IMR-90 (cell line): ENCODE results near the gene SLC25A52. TPM values are rescaled to one million over a fixed set of nuclear protein-coding genes. Genes with fewer than 3 reads are reported as not detected.

Experiments
- ATAC-seq: fragments of 200-7000 bp; cut with Tn5 transposase; 2 replicates; pipeline ENCODE4 v1.9.1; 2020; ENCODE audit warnings: low read depth, mild to moderate bottlenecking, moderate library complexity
- BruUV-seq: library from RNA; stranded (reverse); fragments of 400-500 nt; replicated peaks from 2 replicates; lab custom pipeline; 2021; lab: Mats Ljungman, UMichigan
- CTCF ChIA-PET: fragments of 300-600 bp; formaldehyde crosslinking; extraction: SDS; loops from one replicate; lab custom pipeline; 2021; ENCODE audit warnings: antibody characterized with exemption; lab: Yijun Ruan, JAX
- POLR2A ChIA-PET: fragments of 300-600 bp; sonication (Branson Sonifier 250); formaldehyde crosslinking; loops from one replicate; lab custom pipeline; 2022; ENCODE audit warnings: antibody characterized with exemption; ENCODE audit not compliant: unreplicated experiment; lab: Charles Lee
- DNase-seq: peaks from one replicate; pipeline ENCODE4 v3.0.0; 2013
- H2AFZ ChIP-seq: replicated peaks from 2 replicates; pipeline ENCODE3; 2013; ENCODE audit warnings: low read length, mild to moderate bottlenecking; ENCODE audit not compliant: poor library complexity
- H2AK5ac ChIP-seq: 2 replicates; pipeline ENCODE4 v1.6.1; 2013; ENCODE audit warnings: low read depth, low read length, inconsistent platforms
- H2AK9ac ChIP-seq: replicated peaks from 2 replicates; pipeline ENCODE3; 2013; ENCODE audit warnings: mild to moderate bottlenecking, low read depth, low read length, moderate library complexity; ENCODE audit not compliant: poor library complexity
- H2BK120ac ChIP-seq: 2 replicates; pipeline ENCODE4 v1.6.1; 2013; ENCODE audit warnings: low read depth, low read length, inconsistent platforms
- H2BK15ac ChIP-seq: 3 replicates; pipeline ENCODE4 v1.6.1; 2013; ENCODE audit warnings: low read depth, low read length, inconsistent platforms
- H2BK20ac ChIP-seq: 2 replicates; pipeline ENCODE4 v1.6.1; 2013; ENCODE audit warnings: low read depth, mild to moderate bottlenecking, inconsistent platforms, low read length, moderate library complexity
- H2BK5ac ChIP-seq: 2 replicates; pipeline ENCODE4 v1.6.1; 2013; ENCODE audit warnings: mild to moderate bottlenecking, low read depth, low read length, inconsistent platforms; ENCODE audit not compliant: poor library complexity, severe bottlenecking
- H3K14ac ChIP-seq: replicated peaks from 2 replicates; pipeline ENCODE4 v1.6.1; 2013; ENCODE audit warnings: low read depth, low read length, inconsistent platforms
- H3K18ac ChIP-seq: 2 replicates; pipeline ENCODE4 v1.6.1; 2013; ENCODE audit warnings: low read depth, low read length, control low read depth
- H3K23ac ChIP-seq: 2 replicates; pipeline ENCODE4 v1.6.1; 2013; ENCODE audit warnings: low read depth, low read length, inconsistent platforms
- H3K27ac ChIP-seq: 2 replicates; pipeline ENCODE4 v1.5.1; 2013; ENCODE audit warnings: mild to moderate bottlenecking, control low read depth, low read length; ENCODE audit not compliant: insufficient read depth
- H3K27me3 ChIP-seq: 2 replicates; pipeline ENCODE4 v1.6.1; 2013; ENCODE audit warnings: low read length; ENCODE audit not compliant: control insufficient read depth, insufficient read depth
- H3K36me3 ChIP-seq: 2 replicates; pipeline ENCODE4 v1.6.1; 2013; ENCODE audit warnings: low read length, mixed read lengths; ENCODE audit not compliant: control insufficient read depth, insufficient read depth
- H3K4ac ChIP-seq: 2 replicates; pipeline ENCODE4 v1.6.1; 2013; ENCODE audit warnings: low read depth, low read length, inconsistent platforms
- H3K4me1 ChIP-seq: 2 replicates; pipeline ENCODE4 v1.6.1; 2013; ENCODE audit warnings: low read length, mixed read lengths; ENCODE audit not compliant: control insufficient read depth, insufficient read depth
- H3K4me2 ChIP-seq: 2 replicates; pipeline ENCODE4 v1.6.1; 2013; ENCODE audit warnings: low read depth, mild to moderate bottlenecking, control low read depth, low read length, moderate library complexity
- H3K4me3 ChIP-seq: 2 replicates; pipeline ENCODE4 v1.5.1; 2013; ENCODE audit warnings: low read depth, mild to moderate bottlenecking, control low read depth, low read length, moderate library complexity; ENCODE audit not compliant: insufficient read depth
- H3K56ac ChIP-seq: 2 replicates; pipeline ENCODE4 v1.6.1; 2013; ENCODE audit warnings: low read length, inconsistent platforms; ENCODE audit not compliant: insufficient read depth; ENCODE audit errors: extremely low read depth
- H3K79me1 ChIP-seq, 2 experiments: 2 replicates each; pipeline ENCODE4 v1.6.1; 2013; ENCODE audit warnings: low read length in 2 of 2, inconsistent platforms in 1 of 2, low read depth in 1 of 2
- H3K9ac ChIP-seq: 2 replicates; pipeline ENCODE4 v1.6.1; 2013; ENCODE audit warnings: low read depth, low read length, control low read depth
- H3K9me1 ChIP-seq: 2 replicates; pipeline ENCODE4 v1.6.1; 2013; ENCODE audit warnings: low read length, inconsistent platforms; ENCODE audit not compliant: insufficient read depth
- H3K9me3 ChIP-seq: 2 replicates; pipeline ENCODE4 v1.6.1; 2013; ENCODE audit warnings: low read length; ENCODE audit not compliant: control insufficient read depth, insufficient read depth
- H4K20me1 ChIP-seq: 2 replicates; pipeline ENCODE4 v1.6.1; 2013; ENCODE audit warnings: low read length, inconsistent platforms; ENCODE audit not compliant: insufficient read depth
- H4K5ac ChIP-seq: 2 replicates; pipeline ENCODE4 v1.6.1; 2013; ENCODE audit warnings: mild to moderate bottlenecking, low read depth, low read length, control low read depth
- H4K8ac ChIP-seq, 2 experiments: 2 replicates each; pipeline ENCODE4 v1.6.1; 2013; ENCODE audit warnings: low read depth in 2 of 2, low read length in 2 of 2, control low read depth in 1 of 2, inconsistent platforms in 1 of 2
- H4K91ac ChIP-seq: 2 replicates; pipeline ENCODE4 v1.6.1; 2013; ENCODE audit warnings: low read depth, low read length, inconsistent platforms; ENCODE audit not compliant: insufficient read depth
- BHLHE40 ChIP-seq: fragments of 150-350 bp; IDR thresholded peaks from 2 replicates; pipeline ENCODE4 v1.6.1; 2016; ENCODE audit warnings: mild to moderate bottlenecking, low read depth, low read length
- CHD1 ChIP-seq: IDR thresholded peaks from 2 replicates; pipeline ENCODE4 v1.6.1; 2012; ENCODE audit warnings: low read depth, low read length, improper control_type of control experiment
- CTCF ChIP-seq: conservative IDR thresholded peaks from 2 replicates; pipeline ENCODE4 v1.5.1; 2012; ENCODE audit warnings: mild to moderate bottlenecking, low read depth, low read length, improper control_type of control experiment
- ELK1 ChIP-seq: fragments of 150-350 bp; IDR thresholded peaks from 2 replicates; pipeline ENCODE4 v1.6.1; 2016; ENCODE audit warnings: low read depth, mild to moderate bottlenecking, low read length, moderate library complexity, borderline replicate concordance
- FOS ChIP-seq: fragments of 150-350 bp; IDR thresholded peaks from 2 replicates; pipeline ENCODE4 v1.6.1; 2016; ENCODE audit warnings: low read depth, low read length
- MAFK ChIP-seq: IDR thresholded peaks from 2 replicates; pipeline ENCODE4 v1.6.1; 2012; ENCODE audit warnings: low read depth, low read length, improper control_type of control experiment
- MAZ ChIP-seq: IDR thresholded peaks from 2 replicates; pipeline ENCODE4 v1.6.1; 2012; ENCODE audit warnings: low read depth, mild to moderate bottlenecking, low read length, improper control_type of control experiment, moderate library complexity, borderline replicate concordance
- MXI1 ChIP-seq: IDR thresholded peaks from 2 replicates; pipeline ENCODE4 v1.6.1; 2012; ENCODE audit warnings: low read depth, mild to moderate bottlenecking, low read length, moderate library complexity, borderline replicate concordance
- NFE2L2 ChIP-seq: fragments of 150-350 bp; IDR thresholded peaks from 2 replicates; pipeline ENCODE4 v1.6.1; 2016; ENCODE audit warnings: low read depth, mild to moderate bottlenecking, low read length
- POLR2A ChIP-seq: IDR thresholded peaks from 2 replicates; pipeline ENCODE4 v1.6.1; 2012; ENCODE audit warnings: mild to moderate bottlenecking, low read depth, low read length
- RAD21 ChIP-seq: IDR thresholded peaks from 2 replicates; pipeline ENCODE4 v1.6.1; 2012; ENCODE audit warnings: low read length, improper control_type of control experiment
- RCOR1 ChIP-seq: IDR thresholded peaks from 2 replicates; pipeline ENCODE4 v1.6.1; 2012; ENCODE audit warnings: mild to moderate bottlenecking, low read length, improper control_type of control experiment; ENCODE audit not compliant: insufficient replicate concordance
- RFX5 ChIP-seq: IDR thresholded peaks from 2 replicates; pipeline ENCODE4 v1.8.0; 2012; ENCODE audit warnings: low read depth, mild to moderate bottlenecking, low read length, moderate library complexity
- SMC3 ChIP-seq: fragments of 150-350 bp; IDR thresholded peaks from 2 replicates; pipeline ENCODE4 v1.6.1; 2016; ENCODE audit warnings: low read depth, mild to moderate bottlenecking, antibody characterized with exemption, low read length, moderate library complexity
- USF2 ChIP-seq: fragments of 150-350 bp; IDR thresholded peaks from 2 replicates; pipeline ENCODE4 v1.6.1; 2017; ENCODE audit warnings: mild to moderate bottlenecking, antibody characterized with exemption, low read length, low read depth
- WGBS, 2 experiments: methylation state at CpG; one replicate each; pipeline versions ENCODE4 v1.1.5 to v1.1.7; 2013; ENCODE audit warnings: missing lambda C conversion rate in 2 of 2; ENCODE audit not compliant: insufficient read length in 1 of 2; ENCODE audit errors: extremely low coverage in 2 of 2; 5-methylcytosine and 5-hydroxymethylcytosine counted together
- dilution Hi-C: fragments of 300-500 bp; cut with HindIII; formaldehyde crosslinking; loops from one replicate; pipeline ENCODE4 v1.14.3; 2018; ENCODE audit warnings: low sequenced_read_pairs; ENCODE audit not compliant: unreplicated experiment
- in situ Hi-C: fragments of 300-500 bp; cut with MboI; formaldehyde crosslinking; loops from 3 replicates; pipeline ENCODE4 v1.14.3; 2019; ENCODE audit warnings: low sequenced_read_pairs, inconsistent platforms, mixed read lengths
- intact Hi-C: fragments of 100-400 bp; cut with micrococcal nuclease; formaldehyde crosslinking; loops from 2 replicates; pipeline ENCODE4 v1.10.0; 2022
- polyA plus RNA-seq, 3 experiments: library from polyadenylated mRNA; depleted of rRNA; stranded (reverse); fragments of >200 nt; gene quantifications; 2 replicates each; pipeline ENCODE4 v1.2.3, GENCODE V29; 2012; ENCODE audit warnings: low replicate concordance in 1 of 3
- total RNA-seq: library from RNA; depleted of rRNA; stranded (reverse); fragments of >200 nt; gene quantifications from 2 replicates; pipeline ENCODE4 v1.2.3, GENCODE V29; 2012

The SLC25A52 gene
- total and polyA plus RNA-seq, 2 of the 4 experiments (the other 2 are of a cell fraction): not detected

- CTCF ChIA-PET: no interaction called here
- no peak overlapping the region for H2AFZ ChIP-seq
- H3K4me1 ChIP-seq: no peaks in the 10 kb centered on the region
- ATAC-seq (no peak), DNase-seq (no peak)
- in situ Hi-C loops: no loop called here
- H3K56ac ChIP-seq: no peak overlapping the region
- H4K20me1 ChIP-seq: no peaks in the 10 kb centered on the region
- no peak overlapping the region for H3K14ac ChIP-seq
- H3K4me2 ChIP-seq: no peak overlapping the region
- H2BK120ac ChIP-seq: no peak overlapping the region
- TF ChIP-seq BHLHE40 (no peak), MAZ (no peak), CTCF (no peak), MAFK (no peak), RCOR1 (no peak), CHD1 (no peak), NFE2L2 (no peak), MXI1 (no peak), POLR2A (no peak), ELK1 (no peak), FOS (no peak), USF2 (no peak), SMC3 (no peak), RFX5 (no peak), RAD21 (no peak)
- H2AK5ac ChIP-seq: no peak overlapping the region
- no peak overlapping the region for H4K5ac ChIP-seq
- no peak overlapping the region for H2BK20ac ChIP-seq
- no peak overlapping the region for H3K4ac ChIP-seq
- 69% methylated on average over 2 of the region's 2 CpGs; no CpG with 5 or more reads in 1 of the 2 experiments for WGBS, 2 experiments
- H3K9ac ChIP-seq: no peak overlapping the region
- H4K91ac ChIP-seq: no peak overlapping the region
- intact Hi-C loops: no loop called here
- no peak overlapping the region for H2BK5ac ChIP-seq
- no peaks in the 10 kb centered on the region for H3K9me3 ChIP-seq
- H3K27me3 ChIP-seq: no peaks in the 10 kb centered on the region
- H3K18ac ChIP-seq: no peak overlapping the region
- no peaks in the 10 kb centered on the region for H3K79me1 ChIP-seq
- H3K27ac ChIP-seq: no peak overlapping the region
- no peak overlapping the region for H2BK15ac ChIP-seq
- no peak overlapping the region for H3K4me3 ChIP-seq
- POLR2A ChIA-PET: no interaction called here
- no peaks in the 10 kb centered on the region for H3K9me1 ChIP-seq
- no peak overlapping the region for H4K8ac ChIP-seq
- no TSS peak for BruUV-seq
- H3K36me3 ChIP-seq: no peaks in the 10 kb centered on the region
- dilution Hi-C loops: no loop called here
- no peak overlapping the region for H2AK9ac ChIP-seq
- no peak overlapping the region for H3K23ac ChIP-seq
Measured at GRCh38 chr18:31792580-31792911, 31.9 kb upstream of the SLC25A52 start.
